Measurements from ENCODE around the gene ZSWIM4.
A peak's percentile ranks its signal among the peaks of the same experiment; 100 is the strongest.

ZSWIM4 gene

DNA sequence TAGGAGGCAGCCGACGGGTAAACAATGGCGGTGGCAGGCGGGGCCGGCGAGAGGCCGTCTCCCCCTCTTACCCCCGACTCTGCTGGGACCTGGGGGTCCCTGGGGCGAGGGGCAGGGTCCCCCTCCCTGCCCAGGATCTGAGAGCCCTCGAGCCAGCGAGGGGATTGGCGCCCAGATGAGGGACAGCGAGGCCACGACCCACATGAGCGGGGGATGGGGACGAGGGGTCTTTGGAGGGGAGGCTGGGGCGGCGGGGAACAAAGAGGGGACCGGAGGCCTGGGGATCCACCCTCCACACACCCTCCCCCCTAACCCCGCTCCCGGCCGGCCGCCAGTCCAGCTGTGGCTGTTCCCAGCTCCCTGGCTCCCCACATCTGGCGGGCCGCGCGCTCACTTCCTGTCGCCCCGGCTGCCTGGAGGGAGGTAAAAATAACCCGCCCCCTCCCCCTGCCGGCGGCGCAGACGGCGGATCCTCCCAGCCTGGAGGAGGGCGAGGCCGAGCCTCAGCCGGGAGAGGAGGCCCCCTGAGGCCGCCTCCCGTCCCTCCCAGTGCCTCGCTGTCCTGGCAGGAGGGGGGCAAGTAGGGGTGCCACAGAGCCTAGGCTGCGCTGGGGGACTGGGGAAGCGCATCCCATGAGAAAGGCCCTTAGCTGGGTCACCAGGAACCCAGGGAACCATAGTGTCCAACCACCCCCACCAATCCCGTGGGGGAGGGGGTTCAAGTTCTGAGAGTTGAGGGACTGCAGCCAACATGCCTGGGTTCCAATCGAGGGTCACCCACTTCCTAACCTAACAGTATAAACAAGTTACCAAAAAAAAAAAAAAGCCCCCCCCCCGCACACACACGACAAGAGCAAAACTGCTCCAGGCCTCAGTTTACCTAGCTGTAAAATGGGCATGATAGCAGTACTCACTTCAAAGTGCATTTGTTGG, 52.4 kb downstream of the ZSWIM4 start:
- H3K4me3 ChIP-seq = peak overlapping the region; percentile 55 to 63
- no peaks in the 10 kb centered on the region for H3K27me3 ChIP-seq
- peaks cover 9 to 83% (median 72%) of the 10 kb centered on the region in 4 donors for H3K4me1 ChIP-seq
- H3K27ac ChIP-seq = peak overlapping the region; percentile 99
- intact Hi-C loops (cut with DNase I; ENCODE audit: low total_unique reads) = loop anchor here (10.0 kb wide), 2 partner anchors 693 to 1053 kb away; partner anchors contain the start of genes IER2, JUNB and STX10
- TF ChIP-seq, protein P1, sequence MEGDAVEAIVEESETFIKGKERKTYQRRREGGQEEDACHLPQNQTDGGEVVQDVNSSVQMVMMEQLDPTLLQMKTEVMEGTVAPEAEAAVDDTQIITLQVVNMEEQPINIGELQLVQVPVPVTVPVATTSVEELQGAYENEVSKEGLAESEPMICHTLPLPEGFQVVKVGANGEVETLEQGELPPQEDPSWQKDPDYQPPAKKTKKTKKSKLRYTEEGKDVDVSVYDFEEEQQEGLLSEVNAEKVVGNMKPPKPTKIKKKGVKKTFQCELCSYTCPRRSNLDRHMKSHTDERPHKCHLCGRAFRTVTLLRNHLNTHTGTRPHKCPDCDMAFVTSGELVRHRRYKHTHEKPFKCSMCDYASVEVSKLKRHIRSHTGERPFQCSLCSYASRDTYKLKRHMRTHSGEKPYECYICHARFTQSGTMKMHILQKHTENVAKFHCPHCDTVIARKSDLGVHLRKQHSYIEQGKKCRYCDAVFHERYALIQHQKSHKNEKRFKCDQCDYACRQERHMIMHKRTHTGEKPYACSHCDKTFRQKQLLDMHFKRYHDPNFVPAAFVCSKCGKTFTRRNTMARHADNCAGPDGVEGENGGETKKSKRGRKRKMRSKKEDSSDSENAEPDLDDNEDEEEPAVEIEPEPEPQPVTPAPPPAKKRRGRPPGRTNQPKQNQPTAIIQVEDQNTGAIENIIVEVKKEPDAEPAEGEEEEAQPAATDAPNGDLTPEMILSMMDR (IDR thresholded peaks at IDR 0.05) = peak in 1 of 2 experiments; percentile 28
- peak; percentile 94 to 98 for DNase-seq
- H3K9me3 ChIP-seq = no peaks in the 10 kb centered on the region
- no peaks in the 10 kb centered on the region for H3K36me3 ChIP-seq

DNA sequence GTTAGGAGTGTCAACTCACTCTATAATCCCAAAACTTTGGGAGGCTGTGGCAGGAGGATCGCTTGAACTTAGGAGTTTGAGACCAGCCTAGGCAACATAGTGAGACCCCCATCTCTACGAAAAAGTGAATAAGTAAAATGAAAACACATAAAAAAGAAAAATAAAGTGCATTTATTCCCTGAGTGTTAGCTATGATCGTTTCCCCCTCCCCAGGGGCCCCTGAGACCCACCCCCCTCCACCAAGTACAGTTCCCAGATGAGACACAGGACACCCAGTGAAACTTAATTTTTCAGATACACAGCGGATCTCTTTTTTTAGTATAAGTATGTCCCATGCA, 53.1 kb downstream of the ZSWIM4 start:
- no peaks in the 10 kb centered on the region for H3K27me3 ChIP-seq
- TF ChIP-seq, protein P1 (IDR thresholded peaks at IDR 0.05) = no peak
- DNase-seq = no peak
- no peaks in the 10 kb centered on the region for H3K36me3 ChIP-seq
- intact Hi-C loops (cut with DNase I; ENCODE audit: low total_unique reads) = loop anchor here (10.0 kb wide), 2 partner anchors 694 to 1054 kb away; partner anchors contain the start of genes IER2, JUNB and STX10
- H3K4me3 ChIP-seq = no peak overlapping the region
- H3K27ac ChIP-seq = peak overlapping the region; percentile 99
- peaks cover 5 to 85% (median 73%) of the 10 kb centered on the region in 4 donors for H3K4me1 ChIP-seq
- H3K9me3 ChIP-seq = no peaks in the 10 kb centered on the region

- intact Hi-C loops (cut with DNase I; ENCODE audit: low total_unique reads) = loop anchor here (10.0 kb wide), 2 partner anchors 694 to 1054 kb away; partner anchors contain the start of genes IER2, JUNB and STX10
These were observed 53.8 kb downstream of the ZSWIM4 start for GRCh38 chr19:13848798-13849676.

DNA sequence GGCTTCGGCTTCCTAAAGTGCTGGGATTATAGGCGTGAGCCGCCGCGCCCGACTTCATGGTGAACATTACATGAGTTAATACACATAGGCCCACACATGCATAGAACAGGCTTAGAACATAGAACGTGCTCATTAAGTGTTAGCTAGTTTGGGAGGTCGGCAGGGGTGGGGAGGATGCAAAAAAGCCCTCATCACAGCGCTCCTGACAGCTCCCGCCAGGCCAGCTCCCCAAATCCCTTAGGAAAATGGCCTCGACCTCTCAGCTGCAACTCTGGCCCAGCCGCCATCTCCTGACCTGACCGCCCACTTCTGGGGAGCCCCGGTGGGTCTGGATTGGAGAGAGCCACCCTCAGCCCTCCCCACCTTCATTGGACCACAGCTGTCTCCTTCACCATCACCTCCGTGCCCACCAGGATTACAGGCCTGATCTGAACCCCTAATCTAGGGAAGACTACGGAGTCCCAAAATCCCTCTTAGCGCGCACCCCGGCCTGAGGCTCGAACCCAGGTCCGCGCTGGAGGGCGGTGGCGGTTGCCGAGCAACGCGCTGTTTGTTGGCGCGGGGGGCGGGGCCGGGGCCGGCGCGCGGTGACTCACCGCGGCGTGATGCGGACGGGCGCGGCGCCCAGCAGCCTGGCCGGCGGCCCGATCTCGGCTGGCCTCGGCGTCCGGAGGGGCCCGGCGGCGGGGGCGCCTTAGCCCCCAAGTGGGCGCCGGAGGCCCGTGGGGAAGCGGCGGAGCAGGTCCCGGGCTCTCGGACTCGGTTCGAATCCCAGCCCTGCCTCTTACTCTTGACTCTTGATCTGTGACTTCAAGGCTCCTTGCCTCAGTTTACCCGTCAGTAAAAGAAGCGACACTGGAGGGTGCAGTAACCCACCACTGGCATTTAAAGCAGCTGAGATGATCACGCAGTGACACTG, 55.0 kb downstream of the ZSWIM4 start:
- Histone ChIP-seq H3K4me3 (peak overlapping the region; percentile 37), H3K4me1 (peaks cover 0 to 78% (median 64%) of the 10 kb centered on the region in 4 donors), H3K9me3 (no peaks in the 10 kb centered on the region), H3K36me3 (no peaks in the 10 kb centered on the region), H3K27ac (peak overlapping the region; percentile 99), H3K27me3 (no peaks in the 10 kb centered on the region)
- intact Hi-C loops (cut with DNase I; ENCODE audit: low total_unique reads) = loop anchor here (10.0 kb wide), 2 partner anchors 695 to 1055 kb away; partner anchors contain the start of genes IER2, JUNB and STX10
- peak; percentile 76 to 92 for DNase-seq
- TF ChIP-seq, protein P1 (IDR thresholded peaks at IDR 0.05) = peak in 1 of 2 experiments; percentile 14

More at GRCh38 chr19:13848798-13849676, 53.8 kb downstream of the ZSWIM4 start:
- TF ChIP-seq, protein P1 (IDR thresholded peaks at IDR 0.05) = no peak
- peaks cover 0 to 84% (median 69%) of the 10 kb centered on the region in 4 donors for H3K4me1 ChIP-seq
- H3K36me3 ChIP-seq = no peaks in the 10 kb centered on the region
- no peak overlapping the region for H3K4me3 ChIP-seq
- peak overlapping the region; percentile 99 for H3K27ac ChIP-seq
- no peaks in the 10 kb centered on the region for H3K27me3 ChIP-seq
- peak in 1 of 2 donors; percentile 72 for DNase-seq
- H3K9me3 ChIP-seq = no peaks in the 10 kb centered on the region

All from tibial artery (tissue), 4 donors.